Ramos (cell line): ENCODE results near the gene APH1B.
"Not testable (repeated sequence)": the region's sequence is repeated elsewhere in the genome, so short reads cannot be mapped to it uniquely, and the experiment has no call there.

Experiments
- in situ Hi-C: fragments of 300-500 bp; cut with MboI; formaldehyde crosslinking; loops from one replicate; pipeline ENCODE4 v1.14.3; 2022; ENCODE audit warnings: low sequenced_read_pairs; ENCODE audit not compliant: unreplicated experiment

The APH1B gene

DNA sequence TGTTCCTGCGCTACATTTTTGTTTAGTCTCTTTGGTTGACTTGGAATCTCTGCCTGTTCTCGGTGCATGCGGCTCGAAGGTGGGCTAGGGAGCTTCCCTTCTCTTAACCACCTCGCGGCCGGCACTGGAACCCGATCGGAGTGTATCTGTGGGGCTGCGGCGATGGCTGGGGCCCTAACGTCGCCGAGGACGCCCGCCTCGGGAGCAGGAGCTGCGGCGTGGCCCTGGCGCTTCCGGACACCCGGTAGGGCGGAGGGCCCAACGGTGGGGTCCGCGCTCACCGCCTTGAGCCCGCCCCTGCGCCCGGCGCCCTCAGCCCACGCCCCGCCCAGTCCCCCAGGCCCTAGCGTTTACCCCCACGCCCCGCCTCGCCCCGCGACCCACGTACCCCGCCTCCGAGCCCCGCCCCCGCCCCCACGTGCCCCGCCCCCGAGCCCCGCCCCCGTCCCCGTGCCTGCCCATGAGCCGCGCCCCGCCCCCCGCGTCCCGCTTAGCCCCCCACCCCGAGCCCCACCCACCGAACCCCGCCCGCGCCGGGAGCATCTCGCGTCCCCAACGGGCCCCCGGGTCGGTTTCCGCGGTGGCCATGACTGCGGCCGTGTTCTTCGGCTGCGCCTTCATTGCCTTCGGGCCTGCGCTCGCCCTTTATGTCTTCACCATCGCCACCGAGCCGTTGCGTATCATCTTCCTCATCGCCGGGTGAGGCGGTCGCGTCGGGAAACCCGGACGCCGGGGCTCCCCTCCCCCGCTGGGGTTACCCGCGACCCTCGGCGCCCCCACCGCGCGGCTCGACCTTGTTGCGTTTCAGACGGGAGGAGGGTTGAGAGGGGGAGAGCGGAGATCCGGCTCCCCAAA lies at the start of gene APH1B:
Gene APH1B, plus strand, starts transcription at position 568 of the 855 bp plus-strand sequence. Its CDS starts 19 bp downstream, at position 587.
- in situ Hi-C loops = no loop called here

DNA sequence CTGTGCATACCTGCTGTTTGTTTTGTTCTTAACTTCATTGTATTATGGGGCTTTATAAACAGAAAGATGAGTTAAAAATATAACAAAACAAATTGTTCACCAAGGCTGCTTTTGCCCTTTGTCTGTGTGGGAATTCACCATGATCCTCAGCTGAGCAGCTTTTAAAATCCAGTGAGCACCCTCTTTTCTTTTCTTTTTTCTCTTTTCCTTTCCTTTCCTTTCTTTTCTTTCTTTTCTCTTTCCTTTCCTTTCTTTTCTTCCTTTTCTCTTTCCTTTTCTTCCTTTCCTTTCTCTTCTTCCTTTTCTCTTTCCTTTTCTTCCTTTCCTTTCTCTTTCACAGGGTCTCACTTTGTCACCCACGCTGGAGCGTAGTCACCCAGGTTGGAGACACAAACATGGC lies 49.7 kb upstream of the APH1B start:
- in situ Hi-C loops = no loop called here

DNA sequence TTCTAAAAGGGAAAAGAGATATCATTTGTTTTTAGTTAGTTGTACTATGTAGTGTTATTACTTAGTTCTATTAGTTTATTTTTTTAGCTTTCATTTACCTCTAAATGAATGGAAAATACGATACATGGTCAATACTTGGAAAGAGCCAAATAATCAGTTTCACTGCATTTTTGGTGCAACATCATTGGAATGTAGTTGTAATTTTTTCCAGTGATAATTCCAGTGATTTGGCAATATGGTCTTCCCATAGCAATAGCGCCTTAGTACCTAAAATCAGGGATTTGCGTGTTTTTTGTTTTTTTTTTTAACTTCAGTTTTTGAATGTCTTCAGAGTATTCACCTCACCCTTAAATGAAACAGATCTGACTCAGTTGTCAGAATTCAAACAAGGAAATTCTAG lies 46.2 kb upstream of the APH1B start:
- in situ Hi-C loops = no loop called here

DNA sequence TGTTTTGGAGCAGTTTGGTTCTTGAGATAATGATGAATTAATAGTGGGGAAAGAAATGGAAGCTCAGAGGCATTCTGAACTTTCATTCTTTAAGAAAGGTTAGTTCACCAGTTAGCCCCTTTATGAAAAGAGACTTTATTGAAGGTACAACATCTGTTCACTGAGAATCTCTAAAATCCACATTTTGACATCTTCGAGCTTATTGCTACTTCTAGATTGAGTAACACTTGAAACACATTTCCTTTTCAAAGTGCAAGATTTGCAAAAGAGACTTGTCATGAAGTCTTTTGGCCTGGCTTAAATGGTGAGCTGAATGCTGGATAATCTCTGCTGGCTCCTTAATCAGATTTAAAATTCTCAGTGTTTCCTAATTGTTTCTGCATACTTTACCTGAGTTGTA lies 45.7 kb upstream of the APH1B start:
- in situ Hi-C loops = no loop called here

DNA sequence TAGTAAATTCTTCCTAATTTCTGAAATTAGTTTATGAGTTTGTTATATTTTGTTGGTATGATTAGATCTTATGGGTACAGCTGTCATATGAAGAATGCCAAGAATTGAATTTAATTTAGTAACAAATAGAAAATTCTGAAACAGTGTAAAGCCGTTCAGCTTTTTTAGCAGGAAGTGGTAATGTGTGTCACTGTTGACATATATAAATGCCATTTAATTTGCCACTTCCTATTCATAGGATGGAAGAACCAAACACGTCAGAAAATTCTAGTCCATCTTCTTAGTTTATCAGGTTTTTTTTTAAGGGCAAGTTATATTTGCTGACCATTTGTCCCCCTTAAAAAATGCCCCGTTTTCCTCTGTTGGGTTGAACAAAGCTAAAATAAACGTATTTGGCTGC lies 45.0 kb upstream of the APH1B start:
- in situ Hi-C loops = no loop called here

DNA sequence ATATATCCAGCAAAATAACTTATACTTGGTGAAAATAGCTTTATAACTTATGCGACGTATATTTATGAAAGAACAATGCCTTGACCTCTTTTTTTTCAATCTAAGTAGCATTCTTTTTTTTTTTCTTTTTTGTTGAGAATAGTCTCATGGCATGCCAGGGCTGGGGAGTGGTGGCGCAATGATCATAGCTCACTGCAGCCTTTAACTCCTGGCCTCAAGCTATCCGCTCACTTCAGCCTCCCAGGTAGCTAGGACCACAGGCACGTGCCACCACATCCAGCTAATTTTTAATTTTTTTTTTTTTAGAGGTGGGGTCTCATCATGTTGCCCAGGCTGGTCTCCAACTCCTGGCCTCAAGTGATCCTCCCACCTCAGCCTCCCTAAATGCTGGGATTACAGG lies 44.5 kb upstream of the APH1B start:
- in situ Hi-C loops = no loop called here

DNA sequence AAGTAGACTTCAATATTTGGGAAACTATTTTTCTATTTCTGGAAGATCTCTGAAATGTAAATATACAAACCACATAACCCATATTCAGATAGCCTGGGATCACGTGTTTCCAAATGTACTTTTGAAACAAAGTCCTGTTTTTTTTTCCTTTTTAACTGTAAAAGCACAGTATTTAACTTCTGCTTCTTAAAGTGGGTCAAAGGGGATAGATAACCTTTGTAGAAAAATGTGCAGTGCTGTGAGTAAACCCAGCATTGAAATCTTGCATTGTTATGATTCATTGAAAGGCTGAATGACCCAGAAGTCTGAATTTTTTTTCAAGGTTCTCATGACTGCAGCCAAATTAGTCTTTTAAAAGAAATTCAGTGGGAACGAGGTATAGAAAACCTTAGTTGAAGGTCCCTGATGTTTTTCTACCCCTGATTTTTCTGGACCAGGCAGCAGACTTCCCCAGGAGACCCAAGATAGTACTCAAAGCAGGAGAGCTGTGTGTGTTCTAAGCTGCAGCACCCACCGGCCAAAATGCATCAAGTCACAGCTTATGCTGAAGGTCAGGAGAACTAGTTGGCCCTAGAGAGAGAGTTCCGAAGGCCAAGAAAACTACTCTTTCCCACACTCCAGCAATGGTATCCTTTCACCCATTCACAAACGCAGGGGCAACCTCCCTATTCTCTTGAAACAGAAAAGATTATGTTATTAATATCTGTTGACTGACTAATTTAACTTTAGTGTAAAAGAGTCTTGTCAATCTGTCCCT lies 43.6 kb upstream of the APH1B start:
- in situ Hi-C loops = no loop called here

DNA sequence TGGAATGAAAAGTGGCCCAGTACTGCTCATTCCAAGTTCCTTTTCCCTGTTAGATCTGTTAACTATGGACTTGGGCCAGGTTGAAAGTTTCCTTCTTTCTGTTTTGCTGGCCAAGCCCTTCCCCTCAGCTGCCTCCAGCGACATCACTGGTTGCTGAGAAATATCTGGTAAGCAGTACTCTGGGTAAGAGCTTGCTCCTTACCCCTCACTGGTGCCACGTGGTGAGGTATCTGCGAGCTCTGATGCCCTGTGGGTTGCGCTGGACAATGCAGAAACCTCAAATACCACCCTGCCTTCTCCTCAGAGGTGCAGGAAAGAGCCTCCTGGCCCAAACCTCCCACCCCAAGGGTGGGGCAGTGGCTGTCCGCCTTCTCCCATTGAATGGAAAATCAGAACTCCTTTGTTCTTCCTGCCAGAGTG lies 42.9 kb upstream of the APH1B start:
- in situ Hi-C loops = no loop called here

DNA sequence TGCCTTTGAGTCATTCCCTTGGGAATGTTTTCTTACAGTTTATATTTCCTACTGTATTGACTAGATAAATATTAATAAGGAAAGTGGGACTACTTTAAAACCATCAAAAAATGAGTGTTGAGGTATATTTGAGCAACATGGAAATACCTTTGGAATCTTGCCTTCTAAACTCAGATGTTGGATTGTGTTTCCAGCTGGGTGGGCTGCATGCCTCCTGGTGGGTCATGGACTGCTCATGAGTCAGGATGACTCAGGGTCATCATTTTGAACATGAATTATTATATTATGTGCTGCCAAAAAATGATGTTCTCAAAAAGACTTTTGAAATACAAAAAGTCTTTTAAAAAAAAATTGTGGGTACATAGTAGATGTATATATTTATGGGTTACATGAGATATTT lies 41.1 kb upstream of the APH1B start:
- in situ Hi-C loops = no loop called here

DNA sequence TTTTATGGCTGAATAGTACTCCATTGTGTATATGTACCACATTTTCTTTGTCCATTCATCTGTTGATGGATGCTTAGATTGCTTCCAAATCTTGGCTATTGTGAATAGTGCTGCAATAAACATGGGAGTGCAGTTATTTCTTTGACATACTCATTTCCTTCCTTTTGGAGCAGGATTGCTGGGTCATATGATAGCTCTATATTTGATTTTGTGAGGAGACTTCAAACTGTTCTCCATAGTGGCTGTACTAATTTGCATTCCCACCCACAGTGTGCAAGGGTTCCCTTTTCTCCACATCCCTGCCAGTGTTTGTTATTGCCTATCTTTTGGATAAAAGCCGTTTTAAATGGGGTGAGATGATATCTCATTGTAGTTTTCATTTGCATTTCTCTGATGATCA lies 40.3 kb upstream of the APH1B start:
- in situ Hi-C loops = not testable (repeated sequence)

DNA sequence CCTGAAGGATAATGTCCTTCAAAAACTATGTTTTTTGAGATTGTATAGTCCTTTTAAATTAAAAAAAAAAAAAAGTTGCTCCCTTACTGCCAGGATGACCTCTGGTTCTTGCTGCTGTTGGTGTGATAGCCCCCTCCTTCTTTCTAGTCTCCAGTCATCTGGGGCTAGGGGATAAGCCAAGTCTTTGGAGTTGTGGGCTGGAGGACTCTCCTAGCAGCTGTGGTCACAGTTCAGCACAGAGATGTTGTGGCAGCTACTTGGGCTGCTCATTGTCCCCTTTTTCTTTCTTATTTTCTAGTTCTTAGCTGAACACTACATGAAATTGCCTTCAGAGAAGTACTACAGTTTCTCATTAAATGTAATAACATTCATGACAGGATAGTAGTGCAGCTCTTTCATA lies 39.2 kb upstream of the APH1B start:
- in situ Hi-C loops = no loop called here

DNA sequence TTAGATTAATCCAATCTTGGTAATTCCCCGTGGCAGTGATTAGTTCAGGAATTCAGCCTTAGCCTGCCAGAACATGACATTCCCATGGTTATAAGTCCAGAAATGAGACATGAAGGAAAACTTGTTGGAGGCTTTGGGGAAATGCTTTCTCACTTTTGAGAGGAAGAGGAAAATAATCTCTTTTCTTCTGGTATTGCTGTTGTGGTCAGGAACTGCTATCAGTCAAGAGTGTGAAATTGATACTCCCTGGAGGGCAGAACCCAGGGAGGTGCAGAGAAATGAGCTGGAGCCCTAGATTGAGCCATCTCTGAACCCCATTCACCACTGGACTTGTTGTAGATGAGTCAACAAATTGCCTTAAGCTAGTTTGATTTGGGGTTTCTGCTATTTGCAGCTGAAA lies 38.6 kb upstream of the APH1B start:
- in situ Hi-C loops = no loop called here

DNA sequence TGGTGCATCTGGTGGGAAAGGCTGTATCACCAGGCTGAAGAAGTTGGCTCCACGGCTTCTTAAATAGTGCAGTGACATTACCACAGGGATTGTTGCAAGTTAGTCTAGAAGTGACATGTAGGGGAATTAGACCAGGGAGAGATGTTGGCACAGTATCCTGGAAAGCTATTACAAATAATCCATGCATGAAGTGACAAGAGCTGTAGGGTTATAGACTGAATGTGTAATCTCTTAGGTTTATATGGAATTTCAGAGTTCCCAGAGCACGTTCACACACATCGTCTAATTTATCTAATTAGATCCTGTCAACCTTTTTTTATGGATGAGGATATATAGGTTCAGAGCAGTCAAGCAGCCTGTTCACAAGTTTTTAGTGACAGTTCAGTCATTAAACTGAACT lies 37.3 kb upstream of the APH1B start:
- in situ Hi-C loops = no loop called here

DNA sequence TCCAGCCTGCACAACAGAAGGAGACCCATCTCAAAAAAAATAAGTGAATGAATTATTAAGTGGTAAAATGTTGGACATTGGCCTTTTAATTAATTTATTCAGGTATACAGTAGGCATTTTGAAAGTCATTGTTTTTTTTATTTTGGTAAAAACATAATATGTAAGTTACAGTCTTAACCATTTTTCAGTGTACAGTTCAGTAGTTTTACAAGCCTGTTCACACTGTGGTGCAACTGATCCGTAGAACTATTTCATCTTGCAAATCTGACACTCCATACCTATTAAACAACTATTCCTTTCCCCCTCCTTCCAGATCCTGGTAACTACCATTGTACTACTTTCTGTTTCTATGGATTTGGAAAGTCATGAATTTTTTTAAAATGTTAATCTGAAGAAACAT lies 36.1 kb upstream of the APH1B start:
- in situ Hi-C loops = no loop called here

DNA sequence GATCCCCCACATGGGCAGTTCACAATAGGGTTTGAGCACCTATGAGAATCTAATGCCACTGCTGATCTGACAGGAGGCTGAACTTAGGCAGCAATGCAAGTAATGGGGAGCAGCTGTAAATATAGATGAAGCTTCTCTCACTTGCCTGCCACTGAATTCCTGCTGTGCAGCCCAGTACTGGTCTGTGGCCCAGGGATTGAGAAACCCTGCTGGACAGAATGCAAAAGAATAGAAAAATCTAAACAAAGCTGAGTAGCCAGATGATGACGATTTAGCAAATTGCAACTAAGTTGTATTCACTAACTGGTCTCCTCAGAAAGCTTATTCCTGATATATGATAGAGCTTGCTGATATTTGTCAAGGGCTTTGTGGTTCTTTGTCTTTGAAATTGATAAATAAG lies 34.3 kb upstream of the APH1B start:
- in situ Hi-C loops = no loop called here

DNA sequence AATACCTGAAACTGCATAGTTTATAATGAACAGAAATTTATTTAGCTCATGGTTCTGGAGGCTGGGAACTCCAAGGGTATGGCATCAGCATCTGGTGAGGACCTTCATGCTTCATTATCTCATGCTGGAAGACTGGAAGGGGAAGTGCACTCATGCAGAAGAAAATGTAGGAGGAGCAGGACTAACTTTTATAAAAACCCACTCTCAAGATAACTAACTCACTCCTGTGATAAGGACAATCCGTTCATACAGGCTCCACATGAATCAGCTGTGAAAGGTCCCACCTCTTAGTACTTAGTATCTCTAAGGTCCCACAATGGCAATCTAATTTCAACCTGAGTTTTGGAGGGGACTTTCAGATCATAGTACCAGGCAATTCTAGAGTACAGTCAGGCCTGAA lies 33.6 kb upstream of the APH1B start:
- in situ Hi-C loops = no loop called here

DNA sequence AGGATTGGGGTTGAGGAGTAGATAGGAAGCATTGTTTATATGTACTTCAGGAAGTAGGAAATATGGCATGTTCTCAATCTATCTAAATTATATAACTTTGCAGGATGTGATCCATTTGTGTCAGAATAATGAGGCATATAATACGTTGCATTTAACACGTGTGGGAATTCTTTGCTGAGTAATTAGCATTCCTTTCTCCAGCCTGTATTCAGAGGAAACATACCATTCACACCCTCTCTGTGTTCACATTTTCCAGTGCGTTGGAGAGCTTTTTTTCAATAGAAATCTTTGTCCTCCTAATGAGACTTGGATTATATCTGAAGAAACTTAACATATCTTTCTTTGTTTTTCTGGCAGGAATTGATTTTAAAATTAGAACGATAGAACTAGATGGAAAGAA lies 33.0 kb upstream of the APH1B start:
- in situ Hi-C loops = no loop called here

DNA sequence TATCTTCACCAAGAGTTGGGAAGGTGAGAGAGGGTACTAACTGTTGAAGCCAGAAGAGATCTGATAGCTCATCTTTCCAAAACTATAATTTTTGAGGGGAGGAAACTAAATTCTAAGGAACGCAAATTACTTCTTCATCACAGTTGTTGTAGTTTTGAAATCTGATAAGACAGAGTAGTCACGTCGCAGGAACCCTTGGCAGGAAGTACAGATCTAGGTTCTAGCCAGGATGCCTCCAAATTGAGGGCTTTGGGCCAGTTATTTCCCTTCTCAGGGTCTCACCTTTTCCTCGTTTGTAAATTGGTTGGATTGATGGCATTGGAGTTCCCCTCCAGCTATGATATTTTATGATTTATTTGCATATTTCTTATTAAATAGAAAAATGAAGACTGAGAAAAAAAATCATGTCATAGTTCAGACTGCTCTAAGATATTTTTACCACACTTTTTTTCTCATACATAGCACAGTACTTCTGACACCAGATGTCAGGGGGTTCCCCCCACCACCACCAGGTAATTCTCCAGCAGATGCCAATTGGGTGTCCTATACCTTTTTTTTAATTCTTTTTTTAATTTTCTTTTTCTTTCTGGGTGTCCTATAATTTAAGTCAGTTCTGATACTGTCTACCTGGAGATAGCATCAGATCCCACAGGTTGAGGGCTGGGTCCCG lies 32.3 kb upstream of the APH1B start:
- in situ Hi-C loops = no loop called here

DNA sequence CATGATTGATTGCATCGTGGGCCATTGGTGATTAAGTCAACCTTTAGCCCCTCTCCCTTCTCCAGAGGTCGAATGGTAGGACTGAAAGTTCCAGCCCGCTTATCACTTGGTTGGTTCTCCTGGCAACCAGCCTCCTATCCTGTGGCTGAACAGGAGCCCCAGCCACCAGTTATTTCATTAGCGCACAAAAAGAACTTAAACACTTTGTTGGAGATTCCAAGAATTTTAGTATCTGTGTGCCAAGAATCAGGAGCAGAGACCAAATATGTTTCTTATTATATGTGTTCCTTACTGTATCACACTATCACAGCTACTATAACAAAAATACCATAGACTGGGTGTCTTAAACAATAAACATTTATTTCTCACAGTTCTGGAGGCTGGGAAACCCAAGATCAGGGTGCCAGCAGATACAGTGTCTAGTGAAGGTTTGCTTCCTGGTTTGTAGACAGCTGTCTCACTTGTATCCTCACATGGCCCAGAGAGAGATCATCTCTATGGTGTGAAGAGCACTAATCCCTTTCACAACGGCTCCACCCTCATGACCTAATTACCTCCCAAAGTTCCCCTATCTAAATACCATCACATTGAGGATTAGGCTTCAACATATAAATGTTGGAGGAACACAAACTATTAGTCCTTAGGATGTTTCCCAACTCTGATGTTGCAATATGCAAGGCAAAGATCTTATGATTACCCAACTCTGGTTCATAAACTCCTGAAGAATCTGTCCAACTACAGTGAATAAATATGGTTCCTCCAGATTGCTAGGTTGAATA lies 30.5 kb upstream of the APH1B start:
- in situ Hi-C loops = no loop called here

DNA sequence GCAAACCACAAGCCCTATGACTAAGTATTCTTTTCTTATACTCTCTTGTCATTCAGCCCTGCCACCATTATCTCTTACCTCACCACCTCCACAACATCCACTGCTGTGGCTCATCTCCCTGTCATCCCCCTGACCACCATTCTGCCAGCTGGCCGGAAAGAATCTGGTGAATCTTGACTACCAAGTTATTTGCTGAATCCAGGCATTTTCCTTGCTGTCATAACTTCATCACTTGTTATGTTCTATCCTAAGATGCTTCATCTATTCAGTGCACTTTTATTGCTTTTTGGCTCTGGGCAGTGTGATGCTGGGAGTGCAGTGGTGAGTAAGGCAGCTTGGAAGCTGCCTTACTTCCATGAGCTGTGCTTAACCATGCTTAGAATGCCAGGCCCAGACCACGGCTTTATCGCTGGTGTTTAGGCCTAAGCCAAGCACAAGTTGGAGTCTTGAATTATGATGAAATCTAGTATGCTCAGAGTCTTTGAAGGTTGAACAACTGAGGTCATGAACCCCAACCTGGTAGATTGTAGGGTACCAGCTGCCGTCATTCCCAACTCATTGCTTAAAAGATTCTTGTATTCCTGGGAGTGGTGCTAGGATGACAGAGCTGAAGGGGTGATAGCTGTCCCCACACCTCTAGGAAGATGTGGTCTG lies 27.0 kb upstream of the APH1B start:
- in situ Hi-C loops = no loop called here
